ENCODE measurements around the gene KDELR3.

KDELR3 gene

GRCh38 chr22:38448945-38449745, 18.8 kb upstream of the KDELR3 start:
- TF ChIP-seq, protein P1, sequence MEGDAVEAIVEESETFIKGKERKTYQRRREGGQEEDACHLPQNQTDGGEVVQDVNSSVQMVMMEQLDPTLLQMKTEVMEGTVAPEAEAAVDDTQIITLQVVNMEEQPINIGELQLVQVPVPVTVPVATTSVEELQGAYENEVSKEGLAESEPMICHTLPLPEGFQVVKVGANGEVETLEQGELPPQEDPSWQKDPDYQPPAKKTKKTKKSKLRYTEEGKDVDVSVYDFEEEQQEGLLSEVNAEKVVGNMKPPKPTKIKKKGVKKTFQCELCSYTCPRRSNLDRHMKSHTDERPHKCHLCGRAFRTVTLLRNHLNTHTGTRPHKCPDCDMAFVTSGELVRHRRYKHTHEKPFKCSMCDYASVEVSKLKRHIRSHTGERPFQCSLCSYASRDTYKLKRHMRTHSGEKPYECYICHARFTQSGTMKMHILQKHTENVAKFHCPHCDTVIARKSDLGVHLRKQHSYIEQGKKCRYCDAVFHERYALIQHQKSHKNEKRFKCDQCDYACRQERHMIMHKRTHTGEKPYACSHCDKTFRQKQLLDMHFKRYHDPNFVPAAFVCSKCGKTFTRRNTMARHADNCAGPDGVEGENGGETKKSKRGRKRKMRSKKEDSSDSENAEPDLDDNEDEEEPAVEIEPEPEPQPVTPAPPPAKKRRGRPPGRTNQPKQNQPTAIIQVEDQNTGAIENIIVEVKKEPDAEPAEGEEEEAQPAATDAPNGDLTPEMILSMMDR (conservative IDR thresholded peaks at IDR 0.05) = no peak
- no peak overlapping the region for H3K27ac ChIP-seq

DNA sequence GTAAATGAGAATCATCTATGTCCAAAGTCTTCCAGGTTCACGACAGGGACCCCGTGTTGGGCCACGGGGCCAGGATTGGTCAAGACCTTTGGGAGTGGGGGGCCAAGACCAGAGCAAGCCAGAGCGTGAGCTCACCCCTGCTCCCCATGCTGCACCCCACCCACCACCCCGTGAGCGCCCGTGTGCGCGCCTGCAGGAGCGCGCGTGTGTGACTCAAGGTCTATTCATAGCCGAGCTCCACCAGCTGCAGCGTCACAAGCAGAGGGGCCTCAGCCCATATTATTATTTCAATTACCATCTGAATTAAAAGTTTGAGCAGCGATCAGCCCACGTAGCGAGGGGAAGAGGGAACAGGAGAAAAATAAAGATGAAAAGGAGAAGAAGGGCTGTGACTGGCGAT, 18.1 kb upstream of the KDELR3 start:
- TF ChIP-seq, protein P1 (conservative IDR thresholded peaks at IDR 0.05) = no peak
- H3K27ac ChIP-seq = no peak overlapping the region

- TF ChIP-seq, protein P1 (conservative IDR thresholded peaks at IDR 0.05) = no peak
- no peak overlapping the region for H3K27ac ChIP-seq
Measured at GRCh38 chr22:38450234-38450797, 17.6 kb upstream of the KDELR3 start.

- TF ChIP-seq, protein P1 (conservative IDR thresholded peaks at IDR 0.05) = no peak
- no peak overlapping the region for H3K27ac ChIP-seq
Measured at GRCh38 chr22:38451404-38451803, 16.5 kb upstream of the KDELR3 start.

DNA sequence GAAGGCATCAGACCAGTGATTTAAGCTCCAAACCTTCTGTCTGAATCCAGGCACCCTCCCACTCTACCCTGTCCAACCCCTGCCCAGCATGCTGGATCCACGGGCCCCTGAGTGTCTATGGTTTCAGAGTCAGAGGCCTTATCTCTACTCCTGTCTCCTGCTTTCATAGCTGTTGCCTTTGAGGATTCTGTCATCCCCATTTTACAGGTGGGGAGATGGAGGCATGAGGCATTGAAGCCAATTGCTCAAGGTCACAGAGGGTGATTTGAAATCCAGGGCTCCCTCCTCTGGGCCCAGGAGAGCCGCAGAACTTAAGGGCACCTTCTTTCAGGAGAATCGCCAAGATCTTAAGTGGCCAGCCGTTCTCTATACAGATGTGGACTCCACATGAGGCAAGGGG, 16.0 kb upstream of the KDELR3 start:
- TF ChIP-seq, protein P1 (conservative IDR thresholded peaks at IDR 0.05) = no peak
- no peak overlapping the region for H3K27ac ChIP-seq

GRCh38 chr22:38452373-38453065, 15.4 kb upstream of the KDELR3 start:
- no peak overlapping the region for H3K27ac ChIP-seq
- TF ChIP-seq, protein P1 (conservative IDR thresholded peaks at IDR 0.05) = no peak

GRCh38 chr22:38453066-38453672, 14.7 kb upstream of the KDELR3 start:
- TF ChIP-seq, protein P1 (conservative IDR thresholded peaks at IDR 0.05) = no peak
- H3K27ac ChIP-seq = no peak overlapping the region

All from VCaP (cell line).